IMR-90 (cell line): Measurements from ENCODE around the gene CAMK2G. TPM values are rescaled to one million over a fixed set of nuclear protein-coding genes. Genes with fewer than 3 reads are reported as not detected.

Experiments used
- ATAC-seq: fragments of 200-7000 bp; cut with Tn5 transposase; 2 replicates; pipeline ENCODE4 v1.9.1; 2020; ENCODE audit warnings: low read depth, mild to moderate bottlenecking, moderate library complexity
- BruUV-seq: library from RNA; stranded (reverse); fragments of 400-500 nt; replicated peaks from 2 replicates; lab custom pipeline; 2021; lab: Mats Ljungman, UMichigan
- CTCF ChIA-PET: fragments of 300-600 bp; formaldehyde crosslinking; extraction: SDS; loops from one replicate; lab custom pipeline; 2021; ENCODE audit warnings: antibody characterized with exemption; lab: Yijun Ruan, JAX
- POLR2A ChIA-PET: fragments of 300-600 bp; sonication (Branson Sonifier 250); formaldehyde crosslinking; loops from one replicate; lab custom pipeline; 2022; ENCODE audit warnings: antibody characterized with exemption; ENCODE audit not compliant: unreplicated experiment; lab: Charles Lee
- DNase-seq: peaks from one replicate; pipeline ENCODE4 v3.0.0; 2013
- H2AFZ ChIP-seq: replicated peaks from 2 replicates; pipeline ENCODE3; 2013; ENCODE audit warnings: low read length, mild to moderate bottlenecking; ENCODE audit not compliant: poor library complexity
- H2AK5ac ChIP-seq: 2 replicates; pipeline ENCODE4 v1.6.1; 2013; ENCODE audit warnings: low read depth, low read length, inconsistent platforms
- H2AK9ac ChIP-seq: replicated peaks from 2 replicates; pipeline ENCODE3; 2013; ENCODE audit warnings: mild to moderate bottlenecking, low read depth, low read length, moderate library complexity; ENCODE audit not compliant: poor library complexity
- H2BK120ac ChIP-seq: 2 replicates; pipeline ENCODE4 v1.6.1; 2013; ENCODE audit warnings: low read depth, low read length, inconsistent platforms
- H2BK15ac ChIP-seq: 3 replicates; pipeline ENCODE4 v1.6.1; 2013; ENCODE audit warnings: low read depth, low read length, inconsistent platforms
- H2BK20ac ChIP-seq: 2 replicates; pipeline ENCODE4 v1.6.1; 2013; ENCODE audit warnings: low read depth, mild to moderate bottlenecking, inconsistent platforms, low read length, moderate library complexity
- H2BK5ac ChIP-seq: 2 replicates; pipeline ENCODE4 v1.6.1; 2013; ENCODE audit warnings: mild to moderate bottlenecking, low read depth, low read length, inconsistent platforms; ENCODE audit not compliant: poor library complexity, severe bottlenecking
- H3K14ac ChIP-seq: replicated peaks from 2 replicates; pipeline ENCODE4 v1.6.1; 2013; ENCODE audit warnings: low read depth, low read length, inconsistent platforms
- H3K18ac ChIP-seq: 2 replicates; pipeline ENCODE4 v1.6.1; 2013; ENCODE audit warnings: low read depth, low read length, control low read depth
- H3K23ac ChIP-seq: 2 replicates; pipeline ENCODE4 v1.6.1; 2013; ENCODE audit warnings: low read depth, low read length, inconsistent platforms
- H3K27ac ChIP-seq: 2 replicates; pipeline ENCODE4 v1.5.1; 2013; ENCODE audit warnings: mild to moderate bottlenecking, control low read depth, low read length; ENCODE audit not compliant: insufficient read depth
- H3K27me3 ChIP-seq: 2 replicates; pipeline ENCODE4 v1.6.1; 2013; ENCODE audit warnings: low read length; ENCODE audit not compliant: control insufficient read depth, insufficient read depth
- H3K36me3 ChIP-seq: 2 replicates; pipeline ENCODE4 v1.6.1; 2013; ENCODE audit warnings: low read length, mixed read lengths; ENCODE audit not compliant: control insufficient read depth, insufficient read depth
- H3K4ac ChIP-seq: 2 replicates; pipeline ENCODE4 v1.6.1; 2013; ENCODE audit warnings: low read depth, low read length, inconsistent platforms
- H3K4me1 ChIP-seq: 2 replicates; pipeline ENCODE4 v1.6.1; 2013; ENCODE audit warnings: low read length, mixed read lengths; ENCODE audit not compliant: control insufficient read depth, insufficient read depth
- H3K4me2 ChIP-seq: 2 replicates; pipeline ENCODE4 v1.6.1; 2013; ENCODE audit warnings: low read depth, mild to moderate bottlenecking, control low read depth, low read length, moderate library complexity
- H3K4me3 ChIP-seq: 2 replicates; pipeline ENCODE4 v1.5.1; 2013; ENCODE audit warnings: low read depth, mild to moderate bottlenecking, control low read depth, low read length, moderate library complexity; ENCODE audit not compliant: insufficient read depth
- H3K56ac ChIP-seq: 2 replicates; pipeline ENCODE4 v1.6.1; 2013; ENCODE audit warnings: low read length, inconsistent platforms; ENCODE audit not compliant: insufficient read depth; ENCODE audit errors: extremely low read depth
- H3K79me1 ChIP-seq, 2 experiments: 2 replicates each; pipeline ENCODE4 v1.6.1; 2013; ENCODE audit warnings: low read length in 2 of 2, inconsistent platforms in 1 of 2, low read depth in 1 of 2
- H3K9ac ChIP-seq: 2 replicates; pipeline ENCODE4 v1.6.1; 2013; ENCODE audit warnings: low read depth, low read length, control low read depth
- H3K9me1 ChIP-seq: 2 replicates; pipeline ENCODE4 v1.6.1; 2013; ENCODE audit warnings: low read length, inconsistent platforms; ENCODE audit not compliant: insufficient read depth
- H3K9me3 ChIP-seq: 2 replicates; pipeline ENCODE4 v1.6.1; 2013; ENCODE audit warnings: low read length; ENCODE audit not compliant: control insufficient read depth, insufficient read depth
- H4K20me1 ChIP-seq: 2 replicates; pipeline ENCODE4 v1.6.1; 2013; ENCODE audit warnings: low read length, inconsistent platforms; ENCODE audit not compliant: insufficient read depth
- H4K5ac ChIP-seq: 2 replicates; pipeline ENCODE4 v1.6.1; 2013; ENCODE audit warnings: mild to moderate bottlenecking, low read depth, low read length, control low read depth
- H4K8ac ChIP-seq, 2 experiments: 2 replicates each; pipeline ENCODE4 v1.6.1; 2013; ENCODE audit warnings: low read depth in 2 of 2, low read length in 2 of 2, control low read depth in 1 of 2, inconsistent platforms in 1 of 2
- H4K91ac ChIP-seq: 2 replicates; pipeline ENCODE4 v1.6.1; 2013; ENCODE audit warnings: low read depth, low read length, inconsistent platforms; ENCODE audit not compliant: insufficient read depth
- BHLHE40 ChIP-seq: fragments of 150-350 bp; IDR thresholded peaks from 2 replicates; pipeline ENCODE4 v1.6.1; 2016; ENCODE audit warnings: mild to moderate bottlenecking, low read depth, low read length
- CEBPB ChIP-seq: IDR thresholded peaks from 2 replicates; pipeline ENCODE4 v1.6.1; 2012; ENCODE audit warnings: low read depth, low read length, improper control_type of control experiment
- CHD1 ChIP-seq: IDR thresholded peaks from 2 replicates; pipeline ENCODE4 v1.6.1; 2012; ENCODE audit warnings: low read depth, low read length, improper control_type of control experiment
- FOS ChIP-seq: fragments of 150-350 bp; IDR thresholded peaks from 2 replicates; pipeline ENCODE4 v1.6.1; 2016; ENCODE audit warnings: low read depth, low read length
- MAFK ChIP-seq: IDR thresholded peaks from 2 replicates; pipeline ENCODE4 v1.6.1; 2012; ENCODE audit warnings: low read depth, low read length, improper control_type of control experiment
- MAZ ChIP-seq: IDR thresholded peaks from 2 replicates; pipeline ENCODE4 v1.6.1; 2012; ENCODE audit warnings: low read depth, mild to moderate bottlenecking, low read length, improper control_type of control experiment, moderate library complexity, borderline replicate concordance
- POLR2A ChIP-seq: IDR thresholded peaks from 2 replicates; pipeline ENCODE4 v1.6.1; 2012; ENCODE audit warnings: mild to moderate bottlenecking, low read depth, low read length
- RAD21 ChIP-seq: IDR thresholded peaks from 2 replicates; pipeline ENCODE4 v1.6.1; 2012; ENCODE audit warnings: low read length, improper control_type of control experiment
- RCOR1 ChIP-seq: IDR thresholded peaks from 2 replicates; pipeline ENCODE4 v1.6.1; 2012; ENCODE audit warnings: mild to moderate bottlenecking, low read length, improper control_type of control experiment; ENCODE audit not compliant: insufficient replicate concordance
- RFX5 ChIP-seq: IDR thresholded peaks from 2 replicates; pipeline ENCODE4 v1.8.0; 2012; ENCODE audit warnings: low read depth, mild to moderate bottlenecking, low read length, moderate library complexity
- SMC3 ChIP-seq: fragments of 150-350 bp; IDR thresholded peaks from 2 replicates; pipeline ENCODE4 v1.6.1; 2016; ENCODE audit warnings: low read depth, mild to moderate bottlenecking, antibody characterized with exemption, low read length, moderate library complexity
- WGBS, 2 experiments: methylation state at CpG; one replicate each; pipeline versions ENCODE4 v1.1.5 to v1.1.7; 2013; ENCODE audit warnings: missing lambda C conversion rate in 2 of 2; ENCODE audit not compliant: insufficient read length in 1 of 2; ENCODE audit errors: extremely low coverage in 2 of 2; 5-methylcytosine and 5-hydroxymethylcytosine counted together
- dilution Hi-C: fragments of 300-500 bp; cut with HindIII; formaldehyde crosslinking; loops from one replicate; pipeline ENCODE4 v1.14.3; 2018; ENCODE audit warnings: low sequenced_read_pairs; ENCODE audit not compliant: unreplicated experiment
- in situ Hi-C: fragments of 300-500 bp; cut with MboI; formaldehyde crosslinking; loops from 3 replicates; pipeline ENCODE4 v1.14.3; 2019; ENCODE audit warnings: low sequenced_read_pairs, inconsistent platforms, mixed read lengths
- intact Hi-C: fragments of 100-400 bp; cut with micrococcal nuclease; formaldehyde crosslinking; loops from 2 replicates; pipeline ENCODE4 v1.10.0; 2022
- polyA plus RNA-seq, 3 experiments: library from polyadenylated mRNA; depleted of rRNA; stranded (reverse); fragments of >200 nt; gene quantifications; 2 replicates each; pipeline ENCODE4 v1.2.3, GENCODE V29; 2012; ENCODE audit warnings: low replicate concordance in 1 of 3
- total RNA-seq: library from RNA; depleted of rRNA; stranded (reverse); fragments of >200 nt; gene quantifications from 2 replicates; pipeline ENCODE4 v1.2.3, GENCODE V29; 2012
- TF ChIP-seq, protein P1 (sequence below): fragments of 150-350 bp; IDR thresholded peaks from 2 replicates; pipeline ENCODE4 v1.6.1; 2016; ENCODE audit warnings: low read depth, mild to moderate bottlenecking, low read length, moderate library complexity, borderline replicate concordance
- TF ChIP-seq, protein P2 (sequence below): conservative IDR thresholded peaks from 2 replicates; pipeline ENCODE4 v1.5.1; 2012; ENCODE audit warnings: mild to moderate bottlenecking, low read depth, low read length, improper control_type of control experiment
- TF ChIP-seq, protein P3 (sequence below): fragments of 150-350 bp; IDR thresholded peaks from 2 replicates; pipeline ENCODE4 v1.6.1; 2017; ENCODE audit warnings: mild to moderate bottlenecking, antibody characterized with exemption, low read length, low read depth

Gene CAMK2G
- total and polyA plus RNA-seq, 2 of the 4 experiments (the other 2 are of a cell fraction), result 20.4 to 25.4 TPM

DNA sequence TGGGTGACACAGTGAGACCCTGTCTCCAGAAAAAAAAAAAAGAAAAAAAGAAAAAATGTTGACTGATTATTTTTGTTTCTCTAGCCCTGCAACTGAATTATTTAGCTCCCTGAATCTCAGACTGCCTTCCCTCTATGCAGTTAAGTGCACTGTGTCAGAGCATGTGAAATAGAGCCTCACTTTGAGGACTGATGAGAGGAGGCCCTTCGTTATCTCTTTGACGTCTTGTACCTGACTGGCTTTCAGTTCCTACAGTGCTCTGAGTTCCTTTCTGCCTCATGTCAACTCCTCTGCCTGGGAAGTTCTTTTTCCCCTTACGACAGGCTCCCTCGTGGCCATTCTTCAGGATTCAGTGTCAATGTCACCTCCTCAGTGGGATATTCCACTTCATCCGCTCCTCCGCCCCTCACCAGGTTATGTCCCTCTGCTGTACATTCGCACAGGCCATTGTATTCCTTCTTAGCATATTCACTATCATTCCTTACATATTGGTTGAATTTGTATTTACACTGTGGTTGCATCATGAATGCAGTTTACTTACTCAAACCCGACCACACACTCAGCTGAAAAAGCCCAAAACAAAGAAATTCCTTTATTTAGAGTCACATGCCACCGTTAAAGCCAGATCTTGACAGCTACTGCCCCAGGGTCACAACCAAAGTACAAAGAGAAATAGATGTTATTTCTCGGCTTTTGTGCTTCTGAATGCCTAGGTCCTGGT lies 18.1 kb upstream of the CAMK2G start:
- Histone ChIP-seq H2AFZ (no peak overlapping the region), H3K23ac (peak overlapping the region; percentile 82), H3K14ac (peak overlapping the region; percentile 96), H3K4me2 (peak overlapping the region; percentile 57), H2AK5ac (peak overlapping the region; percentile 97), H3K9ac (peak overlapping the region; percentile 8; the same call in 1 of the 2 replicates), H2BK5ac (peak overlapping the region; percentile 53), H4K5ac (peak overlapping the region; percentile 70), H4K91ac (peak overlapping the region; percentile 93), H2BK15ac (peak overlapping the region; percentile 94; the same call in 2 of the 3 replicates), H3K27ac (peak overlapping the region; percentile 61), H2BK120ac (peak overlapping the region; percentile 98), H3K79me1 (peaks cover 6 to 45% of the 10 kb centered on the region in 2 experiments; a peak in 3 of 4 replicates), H4K8ac (peak overlapping the region; percentile 12 to 72), H3K56ac (peak overlapping the region; percentile 30; the same call in 1 of the 2 replicates), H4K20me1 (no peaks in the 10 kb centered on the region; the same call in 1 of the 2 replicates), H2BK20ac (peak overlapping the region; percentile 94), H2AK9ac (peak overlapping the region; percentile 72), H3K9me1 (peaks cover 37% of the 10 kb centered on the region), H3K4ac (peak overlapping the region; percentile 95), H3K27me3 (no peaks in the 10 kb centered on the region), H3K18ac (peak overlapping the region; percentile 89), H3K4me1 (peaks cover 34% of the 10 kb centered on the region), H3K4me3 (no peak overlapping the region), H3K36me3 (no peaks in the 10 kb centered on the region), H3K9me3 (no peaks in the 10 kb centered on the region)
- ChIA-PET POLR2A (interaction anchor here (0.6 kb wide), 1 partner anchor 108 kb away, joined by 3 read pairs; no protein-coding TSS in a partner anchor), CTCF (interaction anchor here (0.6 to 1.4 kb wide), 2 partner anchors 48 to 1738 kb away, joined by 3 to 4 read pairs; no protein-coding TSS in a partner anchor)
- BruUV-seq, result no TSS peak
- intact Hi-C loops, result no loop called here
- ATAC-seq (peak; percentile 46), DNase-seq (peak; percentile 72)
- WGBS, 2 experiments, result 73% methylated on average over 2 of the region's 10 CpGs; no CpG with 5 or more reads in 1 of the 2 experiments
- dilution Hi-C loops, result no loop called here
- in situ Hi-C loops, result no loop called here
- TF ChIP-seq, protein P1, sequence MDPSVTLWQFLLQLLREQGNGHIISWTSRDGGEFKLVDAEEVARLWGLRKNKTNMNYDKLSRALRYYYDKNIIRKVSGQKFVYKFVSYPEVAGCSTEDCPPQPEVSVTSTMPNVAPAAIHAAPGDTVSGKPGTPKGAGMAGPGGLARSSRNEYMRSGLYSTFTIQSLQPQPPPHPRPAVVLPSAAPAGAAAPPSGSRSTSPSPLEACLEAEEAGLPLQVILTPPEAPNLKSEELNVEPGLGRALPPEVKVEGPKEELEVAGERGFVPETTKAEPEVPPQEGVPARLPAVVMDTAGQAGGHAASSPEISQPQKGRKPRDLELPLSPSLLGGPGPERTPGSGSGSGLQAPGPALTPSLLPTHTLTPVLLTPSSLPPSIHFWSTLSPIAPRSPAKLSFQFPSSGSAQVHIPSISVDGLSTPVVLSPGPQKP, result no peak
- TF ChIP-seq, protein P2, sequence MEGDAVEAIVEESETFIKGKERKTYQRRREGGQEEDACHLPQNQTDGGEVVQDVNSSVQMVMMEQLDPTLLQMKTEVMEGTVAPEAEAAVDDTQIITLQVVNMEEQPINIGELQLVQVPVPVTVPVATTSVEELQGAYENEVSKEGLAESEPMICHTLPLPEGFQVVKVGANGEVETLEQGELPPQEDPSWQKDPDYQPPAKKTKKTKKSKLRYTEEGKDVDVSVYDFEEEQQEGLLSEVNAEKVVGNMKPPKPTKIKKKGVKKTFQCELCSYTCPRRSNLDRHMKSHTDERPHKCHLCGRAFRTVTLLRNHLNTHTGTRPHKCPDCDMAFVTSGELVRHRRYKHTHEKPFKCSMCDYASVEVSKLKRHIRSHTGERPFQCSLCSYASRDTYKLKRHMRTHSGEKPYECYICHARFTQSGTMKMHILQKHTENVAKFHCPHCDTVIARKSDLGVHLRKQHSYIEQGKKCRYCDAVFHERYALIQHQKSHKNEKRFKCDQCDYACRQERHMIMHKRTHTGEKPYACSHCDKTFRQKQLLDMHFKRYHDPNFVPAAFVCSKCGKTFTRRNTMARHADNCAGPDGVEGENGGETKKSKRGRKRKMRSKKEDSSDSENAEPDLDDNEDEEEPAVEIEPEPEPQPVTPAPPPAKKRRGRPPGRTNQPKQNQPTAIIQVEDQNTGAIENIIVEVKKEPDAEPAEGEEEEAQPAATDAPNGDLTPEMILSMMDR, result no peak
- no peak for TF ChIP-seq CHD1
- no peak for TF ChIP-seq SMC3
- TF ChIP-seq RAD21, result no peak
- TF ChIP-seq, protein P3, sequence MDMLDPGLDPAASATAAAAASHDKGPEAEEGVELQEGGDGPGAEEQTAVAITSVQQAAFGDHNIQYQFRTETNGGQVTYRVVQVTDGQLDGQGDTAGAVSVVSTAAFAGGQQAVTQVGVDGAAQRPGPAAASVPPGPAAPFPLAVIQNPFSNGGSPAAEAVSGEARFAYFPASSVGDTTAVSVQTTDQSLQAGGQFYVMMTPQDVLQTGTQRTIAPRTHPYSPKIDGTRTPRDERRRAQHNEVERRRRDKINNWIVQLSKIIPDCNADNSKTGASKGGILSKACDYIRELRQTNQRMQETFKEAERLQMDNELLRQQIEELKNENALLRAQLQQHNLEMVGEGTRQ, result 0 out of 2 replicates have a peak, but pooled peaks have one; percentile 11
- TF ChIP-seq BHLHE40, result peak; percentile 81
- TF ChIP-seq RFX5, result no peak
- TF ChIP-seq RCOR1, result no peak
- 0 out of 2 replicates have a peak, but pooled peaks have one; percentile 9 for TF ChIP-seq MAFK
- 0 out of 2 replicates have a peak, but pooled peaks have one; percentile 5 for TF ChIP-seq FOS
- TF ChIP-seq CEBPB, result peak; percentile 91
- TF ChIP-seq MAZ, result no peak
- no peak for TF ChIP-seq POLR2A
